Loucy (cell line): ENCODE data around the gene LTF.

ENCODE experiments used
- H2AFZ ChIP-seq: fragments of 200-600 bp; sonication (generic); 2 replicates; pipeline ENCODE4 v1.6.0; 2016; ENCODE audit warnings: antibody characterized with exemption, mild to moderate bottlenecking, low read length, moderate library complexity
- H3F3A ChIP-seq: fragments of 200-600 bp; 2 replicates; pipeline ENCODE4 v1.6.0; 2016; ENCODE audit warnings: antibody characterized with exemption, low read depth, mild to moderate bottlenecking
- H3K27me3 ChIP-seq: fragments of 200-600 bp; sonication (generic); 2 replicates; pipeline ENCODE4 v1.6.1; 2014; ENCODE audit warnings: low read length, mild to moderate bottlenecking; ENCODE audit not compliant: insufficient read depth, poor library complexity, severe bottlenecking
- H3K36me3 ChIP-seq: fragments of 200-600 bp; sonication (generic); 2 replicates; pipeline ENCODE4 v1.6.1; 2016; ENCODE audit warnings: low read length; ENCODE audit not compliant: insufficient read depth
- H3K4me1 ChIP-seq: fragments of 200-600 bp; sonication (generic); 2 replicates; pipeline ENCODE4 v1.5.1; 2014; ENCODE audit warnings: low read length, mild to moderate bottlenecking; ENCODE audit not compliant: insufficient read depth, poor library complexity, severe bottlenecking
- H3K4me2 ChIP-seq: fragments of 200-600 bp; sonication (generic); 2 replicates; pipeline ENCODE4 v1.6.0; 2014; ENCODE audit warnings: antibody characterized with exemption, low read length, low read depth, mild to moderate bottlenecking; ENCODE audit not compliant: poor library complexity, severe bottlenecking
- H3K4me3 ChIP-seq: fragments of 200-600 bp; sonication (generic); 2 replicates; pipeline ENCODE4 v1.5.1; 2014; ENCODE audit warnings: low read length, mild to moderate bottlenecking, mixed read lengths; ENCODE audit not compliant: poor library complexity, severe bottlenecking
- H3K79me2 ChIP-seq: fragments of 200-600 bp; sonication (generic); 2 replicates; pipeline ENCODE4 v1.6.1; 2014; ENCODE audit warnings: low read length; ENCODE audit not compliant: insufficient read depth
- H3K9ac ChIP-seq: fragments of 200-600 bp; sonication (generic); 2 replicates; pipeline ENCODE4 v1.6.0; 2014; ENCODE audit warnings: mild to moderate bottlenecking, low read depth, low read length, moderate library complexity; ENCODE audit not compliant: poor library complexity, severe bottlenecking
- H3K9me2 ChIP-seq: fragments of 200-600 bp; sonication (generic); replicated peaks from 2 replicates; pipeline ENCODE4 v1.6.1; 2016; ENCODE audit warnings: low read depth, low read length, mixed read lengths
- H3K9me3 ChIP-seq: fragments of 200-600 bp; sonication (generic); 2 replicates; pipeline ENCODE4 v1.6.1; 2014; ENCODE audit warnings: mild to moderate bottlenecking, antibody characterized with exemption, low read length, low read depth; ENCODE audit not compliant: insufficient read depth
- H4K20me1 ChIP-seq: fragments of 200-600 bp; sonication (generic); 2 replicates; pipeline ENCODE4 v1.6.0; 2014; ENCODE audit warnings: antibody characterized with exemption, low read length, mild to moderate bottlenecking; ENCODE audit not compliant: insufficient read depth, poor library complexity, severe bottlenecking
- CTCF ChIP-seq: fragments of 200-600 bp; sonication (generic); conservative IDR thresholded peaks from 2 replicates; pipeline ENCODE4 v1.5.1; 2014; ENCODE audit warnings: mild to moderate bottlenecking, antibody characterized with exemption, low read length
- EZH2phosphoT487 ChIP-seq: fragments of 200-600 bp; IDR thresholded peaks from 2 replicates; pipeline ENCODE4 v1.6.1; 2018; ENCODE audit warnings: antibody characterized with exemption, mild to moderate bottlenecking, moderate library complexity, borderline replicate concordance

LTF gene

GRCh38 chr3:46492890-46493547 lies 28.3 kb upstream of the LTF start:
- Histone ChIP-seq H3K79me2 (no peaks in the 10 kb centered on the region), H3K4me1 (peaks cover 65% of the 10 kb centered on the region), H3F3A (no peaks in the 10 kb centered on the region; the same call in 1 of the 2 replicates), H3K9me3 (no peaks in the 10 kb centered on the region), H3K9me2 (no peaks in the 10 kb centered on the region), H3K36me3 (no peaks in the 10 kb centered on the region), H4K20me1 (no peaks in the 10 kb centered on the region), H3K4me2 (no peak overlapping the region), H3K27me3 (no peaks in the 10 kb centered on the region), H3K4me3 (no peak overlapping the region), H2AFZ (no peak overlapping the region), H3K9ac (no peak overlapping the region)
- TF ChIP-seq CTCF (no peak), EZH2phosphoT487 (no peak)

- Histone ChIP-seq H2AFZ (no peak overlapping the region), H3K36me3 (no peaks in the 10 kb centered on the region), H3F3A (no peaks in the 10 kb centered on the region; the same call in 1 of the 2 replicates), H3K9me2 (no peaks in the 10 kb centered on the region), H3K4me3 (peak overlapping the region; percentile 26), H3K9ac (peak overlapping the region; percentile 24), H3K27me3 (no peaks in the 10 kb centered on the region), H3K4me2 (peak overlapping the region; percentile 54), H4K20me1 (no peaks in the 10 kb centered on the region), H3K4me1 (peaks cover 52% of the 10 kb centered on the region), H3K9me3 (no peaks in the 10 kb centered on the region), H3K79me2 (no peaks in the 10 kb centered on the region)
- TF ChIP-seq EZH2phosphoT487 (no peak), CTCF (no peak)
Measured at GRCh38 chr3:46491089-46492070, 26.7 kb upstream of the LTF start.

GRCh38 chr3:46490338-46491084 lies 25.8 kb upstream of the LTF start:
- Histone ChIP-seq H3K4me2 (peak overlapping the region; percentile 54), H3K27me3 (no peaks in the 10 kb centered on the region), H3K36me3 (no peaks in the 10 kb centered on the region), H3K4me1 (peaks cover 45% of the 10 kb centered on the region), H3K9me3 (no peaks in the 10 kb centered on the region), H3K79me2 (no peaks in the 10 kb centered on the region), H3F3A (no peaks in the 10 kb centered on the region; the same call in 1 of the 2 replicates), H3K9me2 (no peaks in the 10 kb centered on the region), H4K20me1 (no peaks in the 10 kb centered on the region), H3K9ac (peak overlapping the region; percentile 18), H3K4me3 (peak overlapping the region; percentile 26), H2AFZ (no peak overlapping the region)
- TF ChIP-seq EZH2phosphoT487 (no peak), CTCF (no peak)
